ENCODE results near the gene ARSK.
A peak's percentile ranks its signal among the peaks of the same experiment; 100 is the strongest.
"Not testable (repeated sequence)": the region's sequence is repeated elsewhere in the genome, so short reads cannot be mapped to it uniquely, and the experiment has no call there.

ARSK gene

DNA sequence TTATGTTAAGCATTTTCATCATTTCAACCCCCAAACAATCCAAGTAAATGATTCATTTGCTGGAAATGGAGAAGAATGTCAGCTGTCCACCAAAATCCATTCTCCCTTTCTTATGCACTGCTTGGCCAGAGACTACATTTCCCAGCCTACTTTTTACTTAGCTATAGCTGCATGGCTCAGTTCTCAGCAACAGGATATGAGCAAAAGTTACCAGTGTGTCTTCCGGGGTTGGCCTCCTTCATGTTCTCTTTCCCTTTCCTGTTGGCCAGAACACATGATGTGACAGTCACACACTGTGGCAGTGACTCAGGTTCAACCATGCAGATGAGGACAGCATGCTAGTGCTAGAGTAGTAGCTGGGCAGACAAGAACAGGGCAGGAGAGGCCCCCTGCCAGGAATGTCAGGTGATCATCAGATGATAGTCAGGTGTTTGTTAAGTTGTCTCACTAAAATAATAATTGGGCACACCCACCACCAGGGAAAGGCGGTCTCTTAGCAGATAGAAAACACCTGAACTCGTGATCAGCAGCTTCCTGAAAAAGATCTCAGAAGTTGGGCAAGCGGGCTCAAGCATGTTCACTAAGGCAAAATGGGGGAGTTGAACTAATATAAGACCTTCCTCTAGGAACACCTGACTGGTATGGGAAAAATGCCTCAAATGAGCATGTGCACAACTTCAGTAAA lies 77.2 kb downstream of the ARSK start:
- Histone ChIP-seq H3K4me1 (ENCODE audit: control insufficient read depth, insufficient read depth, low read length) (0 out of 2 replicates have a peak, but pooled peaks cover 3% of the 10 kb centered on the region), H3K9me3 (ENCODE audit: control insufficient read depth, insufficient read depth, low read depth, low read length) (peaks cover 26% of the 10 kb centered on the region), H3K36me3 (ENCODE audit: control insufficient read depth, insufficient read depth, low read length) (no peaks in the 10 kb centered on the region), H3K27ac (ENCODE audit: low read depth, low read length) (no peak overlapping the region), H3K27me3 (ENCODE audit: control insufficient read depth, insufficient read depth, low read length) (no peaks in the 10 kb centered on the region), H3K9ac (ENCODE audit: low read length) (no peak overlapping the region), H3K4me3 (ENCODE audit: low read depth, low read length) (no peak overlapping the region)

DNA sequence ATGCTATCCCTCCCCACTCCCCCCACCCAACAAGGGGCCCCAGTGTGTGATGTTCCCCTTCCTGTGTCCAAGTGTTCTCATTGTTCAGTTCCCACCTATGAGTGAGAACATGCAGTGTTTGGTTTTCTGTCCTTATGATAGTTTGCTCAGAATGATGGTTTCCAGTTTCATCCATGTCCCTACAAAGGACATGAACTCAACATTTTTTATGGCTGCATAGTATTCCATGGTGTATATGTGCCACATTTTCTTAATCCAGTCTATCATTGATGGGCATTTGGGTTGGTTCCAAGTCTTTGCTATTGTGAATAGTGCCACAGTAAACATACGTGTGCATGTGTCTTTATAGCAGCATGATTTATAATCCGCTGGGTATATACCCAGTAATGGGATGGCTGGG lies 78.0 kb downstream of the ARSK start:
- H3K36me3 ChIP-seq (ENCODE audit: control insufficient read depth, insufficient read depth, low read length); H3K4me1 ChIP-seq (ENCODE audit: control insufficient read depth, insufficient read depth, low read length); H3K9ac ChIP-seq (ENCODE audit: low read length); H3K4me3 ChIP-seq (ENCODE audit: low read depth, low read length); H3K27ac ChIP-seq (ENCODE audit: low read depth, low read length); H3K27me3 ChIP-seq (ENCODE audit: control insufficient read depth, insufficient read depth, low read length): not testable (repeated sequence)
- H3K9me3 ChIP-seq (ENCODE audit: control insufficient read depth, insufficient read depth, low read depth, low read length): peaks cover 20% of the 10 kb centered on the region

DNA sequence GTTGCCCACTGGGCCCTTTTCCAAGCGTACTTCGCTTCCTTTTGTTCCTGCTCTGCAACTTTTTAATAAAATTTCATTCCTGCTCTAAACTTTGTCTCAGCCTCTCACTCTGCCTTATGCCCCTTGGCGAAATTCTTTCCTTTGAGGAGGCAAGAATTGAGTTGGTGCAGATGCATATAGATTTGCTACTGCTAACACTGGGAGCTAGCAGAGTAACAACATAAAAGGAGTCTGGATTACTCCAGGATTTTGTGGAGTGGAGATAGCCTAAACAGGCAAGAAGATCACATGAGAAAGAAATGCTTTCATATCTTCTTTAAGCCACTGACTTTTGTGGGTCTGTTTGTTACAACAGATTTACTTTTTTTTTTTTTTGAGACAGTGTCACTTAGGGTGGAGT lies 78.8 kb downstream of the ARSK start:
- Histone ChIP-seq H3K9me3 (ENCODE audit: control insufficient read depth, insufficient read depth, low read depth, low read length) (peaks cover 13% of the 10 kb centered on the region), H3K9ac (ENCODE audit: low read length) (no peak overlapping the region), H3K4me3 (ENCODE audit: low read depth, low read length) (no peak overlapping the region), H3K27me3 (ENCODE audit: control insufficient read depth, insufficient read depth, low read length) (no peaks in the 10 kb centered on the region), H3K4me1 (ENCODE audit: control insufficient read depth, insufficient read depth, low read length) (0 out of 2 replicates have a peak, but pooled peaks cover 3% of the 10 kb centered on the region), H3K27ac (ENCODE audit: low read depth, low read length) (no peak overlapping the region), H3K36me3 (ENCODE audit: control insufficient read depth, insufficient read depth, low read length) (no peaks in the 10 kb centered on the region)

DNA sequence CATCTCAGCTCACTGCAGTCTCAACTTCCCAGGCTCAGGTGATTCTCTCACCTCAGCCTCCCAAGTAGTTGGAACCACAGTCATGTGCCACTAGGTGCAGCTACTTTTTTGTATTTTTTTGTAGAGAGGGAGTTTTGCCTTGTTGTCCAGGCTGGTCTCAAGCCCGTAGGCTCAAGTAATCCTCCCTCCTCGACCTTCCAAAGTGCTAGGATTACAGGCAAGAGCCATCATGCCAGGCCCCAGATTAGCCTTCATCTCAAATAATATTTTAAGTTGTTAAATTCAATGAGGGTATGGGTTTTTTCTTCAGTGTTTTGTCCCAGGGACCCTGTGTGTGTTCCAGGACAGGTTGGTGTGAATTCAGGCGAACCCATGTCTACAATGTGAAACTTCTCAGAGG lies 79.2 kb downstream of the ARSK start:
- no peaks in the 10 kb centered on the region for H3K27me3 ChIP-seq (ENCODE audit: control insufficient read depth, insufficient read depth, low read length)
- H3K9me3 ChIP-seq (ENCODE audit: control insufficient read depth, insufficient read depth, low read depth, low read length): peaks cover 9% of the 10 kb centered on the region
- no peak overlapping the region for H3K9ac ChIP-seq (ENCODE audit: low read length)
- no peak overlapping the region for H3K4me3 ChIP-seq (ENCODE audit: low read depth, low read length)
- H3K27ac ChIP-seq (ENCODE audit: low read depth, low read length): no peak overlapping the region
- H3K4me1 ChIP-seq (ENCODE audit: control insufficient read depth, insufficient read depth, low read length): 0 out of 2 replicates have a peak, but pooled peaks cover 3% of the 10 kb centered on the region
- no peaks in the 10 kb centered on the region for H3K36me3 ChIP-seq (ENCODE audit: control insufficient read depth, insufficient read depth, low read length)

- Histone ChIP-seq H3K4me3 (ENCODE audit: low read depth, low read length) (no peak overlapping the region), H3K27ac (ENCODE audit: low read depth, low read length) (no peak overlapping the region), H3K9me3 (ENCODE audit: control insufficient read depth, insufficient read depth, low read depth, low read length) (no peaks in the 10 kb centered on the region), H3K36me3 (ENCODE audit: control insufficient read depth, insufficient read depth, low read length) (no peaks in the 10 kb centered on the region), H3K9ac (ENCODE audit: low read length) (no peak overlapping the region), H3K4me1 (ENCODE audit: control insufficient read depth, insufficient read depth, low read length) (no peaks in the 10 kb centered on the region), H3K27me3 (ENCODE audit: control insufficient read depth, insufficient read depth, low read length) (no peaks in the 10 kb centered on the region)
These were observed 83.7 kb downstream of the ARSK start for GRCh38 chr5:95638632-95639031.

GRCh38 chr5:95641741-95642220 lies 86.9 kb downstream of the ARSK start:
- Histone ChIP-seq H3K4me1 (ENCODE audit: control insufficient read depth, insufficient read depth, low read length) (no peaks in the 10 kb centered on the region), H3K27me3 (ENCODE audit: control insufficient read depth, insufficient read depth, low read length) (no peaks in the 10 kb centered on the region), H3K36me3 (ENCODE audit: control insufficient read depth, insufficient read depth, low read length) (no peaks in the 10 kb centered on the region), H3K27ac (ENCODE audit: low read depth, low read length) (no peak overlapping the region), H3K4me3 (ENCODE audit: low read depth, low read length) (no peak overlapping the region), H3K9ac (ENCODE audit: low read length) (no peak overlapping the region), H3K9me3 (ENCODE audit: control insufficient read depth, insufficient read depth, low read depth, low read length) (no peaks in the 10 kb centered on the region)

- no peaks in the 10 kb centered on the region for H3K27me3 ChIP-seq (ENCODE audit: control insufficient read depth, insufficient read depth, low read length)
- no peak overlapping the region for H3K4me3 ChIP-seq (ENCODE audit: low read depth, low read length)
- H3K36me3 ChIP-seq (ENCODE audit: control insufficient read depth, insufficient read depth, low read length): no peaks in the 10 kb centered on the region
- H3K9me3 ChIP-seq (ENCODE audit: control insufficient read depth, insufficient read depth, low read depth, low read length): no peaks in the 10 kb centered on the region
- H3K9ac ChIP-seq (ENCODE audit: low read length): no peak overlapping the region
- H3K4me1 ChIP-seq (ENCODE audit: control insufficient read depth, insufficient read depth, low read length): no peaks in the 10 kb centered on the region
- no peak overlapping the region for H3K27ac ChIP-seq (ENCODE audit: low read depth, low read length)
These were observed 88.3 kb downstream of the ARSK start for GRCh38 chr5:95643152-95643551.

- Histone ChIP-seq H3K27ac (ENCODE audit: low read depth, low read length) (no peak overlapping the region), H3K4me1 (ENCODE audit: control insufficient read depth, insufficient read depth, low read length) (no peaks in the 10 kb centered on the region), H3K9ac (ENCODE audit: low read length) (no peak overlapping the region)
These were observed 89.6 kb downstream of the ARSK start for GRCh38 chr5:95644351-95645042.

GRCh38 chr5:95646226-95646568 lies 91.3 kb downstream of the ARSK start:
- not testable (repeated sequence) for H3K4me1 ChIP-seq (ENCODE audit: control insufficient read depth, insufficient read depth, low read length); H3K36me3 ChIP-seq (ENCODE audit: control insufficient read depth, insufficient read depth, low read length); H3K27ac ChIP-seq (ENCODE audit: low read depth, low read length); H3K9me3 ChIP-seq (ENCODE audit: control insufficient read depth, insufficient read depth, low read depth, low read length); H3K4me3 ChIP-seq (ENCODE audit: low read depth, low read length); H3K9ac ChIP-seq (ENCODE audit: low read length); H3K27me3 ChIP-seq (ENCODE audit: control insufficient read depth, insufficient read depth, low read length)

More at GRCh38 chr5:95644351-95645042, 89.6 kb downstream of the ARSK start:
- H3K27me3 ChIP-seq (ENCODE audit: control insufficient read depth, insufficient read depth, low read length): no peaks in the 10 kb centered on the region
- H3K4me3 ChIP-seq (ENCODE audit: low read depth, low read length): no peak overlapping the region
- H3K36me3 ChIP-seq (ENCODE audit: control insufficient read depth, insufficient read depth, low read length): no peaks in the 10 kb centered on the region
- no peaks in the 10 kb centered on the region for H3K9me3 ChIP-seq (ENCODE audit: control insufficient read depth, insufficient read depth, low read depth, low read length)

DNA sequence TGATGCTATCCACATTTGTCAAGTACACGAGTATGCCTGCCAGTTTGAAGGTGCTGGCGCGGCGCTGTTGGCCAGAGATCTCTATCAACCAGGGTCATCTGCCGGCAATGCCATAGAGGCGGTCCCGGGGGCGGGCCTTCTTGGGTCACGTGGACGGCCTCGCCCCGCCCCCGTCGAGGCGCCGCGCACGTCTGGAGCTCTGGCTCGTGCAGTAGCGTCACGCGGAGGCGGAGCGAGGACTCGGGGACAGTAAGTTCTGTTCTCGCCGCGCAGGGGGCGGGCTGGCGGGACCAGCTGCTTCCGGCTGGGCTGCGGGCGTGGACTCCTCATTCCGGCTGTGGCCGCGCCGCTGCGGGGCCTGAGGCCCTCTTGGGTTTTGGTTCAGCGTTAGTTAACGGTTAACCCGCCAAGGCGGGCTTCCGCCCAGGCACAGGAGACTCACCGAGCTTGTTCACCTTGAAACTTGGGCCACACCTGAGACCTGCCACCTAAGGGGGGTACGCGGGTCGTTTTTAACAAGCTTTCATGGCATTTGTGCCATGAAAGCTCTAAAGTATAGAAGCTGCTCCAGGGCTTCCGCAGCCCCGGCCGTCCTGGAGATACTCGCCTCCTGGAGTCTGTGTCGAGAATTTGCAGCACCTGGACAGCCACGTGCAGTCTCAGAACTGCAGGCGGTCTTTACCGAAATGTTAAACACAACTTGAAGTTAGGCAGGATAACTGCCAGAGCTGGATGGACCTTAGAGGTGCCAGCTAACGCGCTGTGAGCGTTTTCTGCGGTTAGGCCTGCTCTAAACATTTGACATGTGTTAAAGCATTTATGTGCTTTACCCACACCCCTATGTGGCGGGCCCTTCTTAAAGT lies 91.9 kb downstream of the ARSK start, which contains the start of gene RFESD:
TSS of gene RFESD (plus strand) at position 209 of the 863 bp plus-strand sequence. CDS start 5,495 bp downstream, outside the sequence.
- Histone ChIP-seq H3K9ac (ENCODE audit: low read length) (peak within 1 kb of the TSS; percentile 62), H3K9me3 (ENCODE audit: control insufficient read depth, insufficient read depth, low read depth, low read length) (no peaks in the 10 kb centered on the region), H3K36me3 (ENCODE audit: control insufficient read depth, insufficient read depth, low read length) (no peaks in the 10 kb centered on the region), H3K4me1 (ENCODE audit: control insufficient read depth, insufficient read depth, low read length) (no peaks in the 10 kb centered on the region), H3K27ac (ENCODE audit: low read depth, low read length) (peak within 1 kb of the TSS; percentile 14; the same call in 1 of the 2 replicates), H3K4me3 (ENCODE audit: low read depth, low read length) (peak within 1 kb of the TSS; percentile 61), H3K27me3 (ENCODE audit: control insufficient read depth, insufficient read depth, low read length) (no peaks in the 10 kb centered on the region)

All from HUES6 (cell line).